Posterior vena cava (tissue), 2 donors: ENCODE data around the gene SLC25A46. TPM values are rescaled to one million over a fixed set of nuclear protein-coding genes. Genes with fewer than 3 reads are reported as not detected.
"Not testable (repeated sequence)": the region's sequence is repeated elsewhere in the genome, so short reads cannot be mapped to it uniquely, and the experiment has no call there.

Source experiments
- DNase-seq: peaks from one replicate; pipeline ENCODE4 v3.0.0-alpha.2; 2020; ENCODE audit warnings: low spot score
- intact Hi-C, 2 donors: fragments of 100-400 bp; cut with DNase I; formaldehyde crosslinking; loops; one replicate each; pipeline versions ENCODE4 v1.14.1 to v1.14.2; 2022 to 2023
- total RNA-seq, 2 donors: library from RNA; stranded (reverse); fragmentation: NEBNext Ultra II Directional; extraction: Animal tissue kit (Norgen Biotek cat#: 25700); gene quantifications; one replicate each; pipeline ENCODE4 v1.2.1, GENCODE V29; 2021
- donor health status: DM: yes; HTN: yes; CAD: no.
- donor health status: DM: yes; HTN: yes; CAD: no.

Gene SLC25A46
- total RNA-seq, 2 donors from 2014 or later: 41.1 to 41.4 TPM

- no peak for DNase-seq
- intact Hi-C loops: no loop called here
Measured at GRCh38 chr5:110752953-110753352, 14.1 kb downstream of the SLC25A46 start.

DNA sequence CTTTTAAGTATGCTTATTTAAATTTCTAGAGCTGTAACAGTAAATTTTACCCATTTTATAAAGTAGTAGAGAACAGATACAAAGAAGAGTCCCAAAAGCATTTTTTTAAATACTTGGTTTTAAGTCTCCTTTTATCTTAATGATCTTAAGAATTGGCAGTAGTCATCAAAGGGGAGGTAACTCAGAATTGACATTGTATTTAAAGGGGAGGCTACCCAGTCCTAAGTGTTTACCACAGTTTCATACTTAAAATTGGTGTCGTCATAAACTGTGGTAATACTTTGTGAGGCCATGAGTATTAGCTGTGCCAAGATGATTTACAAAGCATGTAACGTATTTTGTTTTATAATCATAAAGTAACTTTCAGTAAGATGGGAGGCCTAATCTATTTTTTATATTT, 14.8 kb downstream of the SLC25A46 start:
- DNase-seq: no peak
- intact Hi-C loops: no loop called here

DNA sequence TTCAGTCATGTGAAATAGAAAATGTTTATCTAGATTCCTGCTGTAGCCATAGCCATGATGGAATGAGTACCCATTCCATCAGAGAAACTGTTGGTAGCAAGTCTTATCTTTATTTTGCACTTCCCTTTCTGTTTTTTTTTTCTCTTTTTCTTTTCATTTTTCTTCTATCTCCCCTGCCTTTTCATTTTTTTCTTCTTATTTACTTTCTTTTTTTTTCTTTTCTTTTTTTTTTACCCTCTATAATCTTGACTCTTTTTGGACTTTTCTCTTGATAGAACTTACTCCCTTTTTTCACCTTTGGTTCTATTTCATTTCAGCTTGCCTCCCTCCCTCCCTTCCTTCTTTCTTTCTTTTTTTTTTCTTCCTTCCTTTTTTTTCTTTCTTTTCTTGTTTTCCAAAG, 15.4 kb downstream of the SLC25A46 start:
- intact Hi-C loops: no loop called here
- no peak for DNase-seq

DNA sequence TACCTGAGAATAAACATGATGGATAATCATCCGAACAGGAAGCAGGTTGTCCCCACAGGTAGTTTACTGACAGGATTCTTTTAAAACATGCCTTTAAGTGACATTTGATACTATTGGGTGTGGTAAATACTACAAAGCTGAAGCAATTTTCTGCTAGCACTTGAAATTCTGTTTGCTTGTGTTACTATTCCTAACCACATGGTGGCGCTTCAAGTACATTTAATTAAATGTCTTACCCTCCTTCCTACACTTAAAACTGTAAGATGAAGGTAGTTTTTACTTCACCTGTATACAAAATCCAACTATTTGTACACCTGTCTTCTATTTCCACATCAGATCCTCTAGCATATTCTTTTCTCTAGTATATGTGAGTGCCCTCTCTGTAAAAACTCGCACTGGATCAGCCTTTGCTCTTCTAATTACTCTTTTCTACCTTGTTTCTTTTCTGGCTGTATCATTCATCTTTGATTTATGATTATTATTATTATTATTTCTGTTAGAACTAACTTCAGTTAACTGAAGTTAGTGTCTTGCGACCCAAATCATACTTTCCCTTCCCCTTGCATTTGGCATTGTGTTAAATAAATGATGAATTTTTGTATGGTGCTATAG, 18.4 kb downstream of the SLC25A46 start:
- intact Hi-C loops: no loop called here
- DNase-seq: no peak

DNA sequence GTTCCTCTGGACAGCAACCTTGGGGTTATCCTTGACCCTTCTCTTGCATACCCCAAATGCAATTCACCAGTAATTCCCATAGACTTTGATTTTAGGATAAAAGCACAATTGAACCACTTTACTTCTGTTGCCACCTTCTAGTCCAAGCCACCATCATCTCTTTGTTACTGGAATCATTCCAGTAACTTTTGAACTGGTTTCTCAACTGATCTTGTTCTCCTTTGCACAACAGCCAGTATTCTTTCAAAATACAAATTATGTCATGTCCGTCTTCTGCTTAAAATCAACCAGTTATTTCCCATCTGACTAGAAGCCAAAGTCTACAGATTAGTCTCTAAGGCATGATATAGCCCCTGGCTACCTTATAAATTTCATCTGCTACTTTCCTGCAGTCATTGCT, 21.4 kb downstream of the SLC25A46 start:
- DNase-seq: no peak
- intact Hi-C loops: loop anchor here in 1 of 2 donors (10.0 kb wide), 1 partner anchor 335 kb away; the partner anchor contains the start of gene WDR36

DNA sequence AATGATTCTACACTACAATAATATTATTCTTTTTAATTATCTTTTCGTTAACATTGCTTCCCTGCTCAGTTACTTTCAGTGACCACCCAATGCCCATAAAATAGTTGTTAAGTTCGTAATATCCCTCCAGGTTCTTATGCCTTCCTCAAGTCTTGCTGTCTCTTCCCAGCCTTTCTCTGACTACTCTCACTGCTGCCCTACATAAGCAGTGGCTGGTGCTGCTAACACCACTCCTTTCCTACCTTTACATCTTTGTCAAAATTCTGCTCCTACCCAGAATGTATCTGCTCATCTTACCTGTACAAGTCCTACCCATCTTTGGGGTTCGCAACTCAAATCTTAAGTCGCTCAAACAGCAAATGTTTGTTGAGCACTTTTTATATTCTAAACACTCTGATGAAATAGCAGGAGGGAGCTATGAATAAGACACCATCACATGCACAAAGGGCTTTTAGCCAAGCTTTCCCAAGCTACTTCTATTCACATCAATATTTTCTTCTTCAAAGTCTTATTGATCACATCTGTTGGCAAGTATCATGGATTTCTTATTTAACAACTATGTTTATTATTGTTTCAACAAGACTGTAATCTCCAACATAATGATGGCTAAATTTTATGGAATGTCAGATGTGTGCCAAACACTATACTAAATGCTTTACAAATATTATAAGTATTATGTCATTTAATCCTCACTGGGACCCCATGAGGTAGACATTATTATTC, 29.5 kb downstream of the SLC25A46 start:
- intact Hi-C loops: loop anchor here in 1 of 2 donors (10.0 kb wide), 1 partner anchor 327 kb away; the partner anchor contains the start of gene WDR36
- no peak for DNase-seq

- no peak for DNase-seq
- intact Hi-C loops: loop anchor here in 1 of 2 donors (10.0 kb wide), 1 partner anchor 326 kb away; the partner anchor contains the start of gene WDR36
Measured at GRCh38 chr5:110769000-110769681, 30.3 kb downstream of the SLC25A46 start.

- intact Hi-C loops: no loop called here
- no peak for DNase-seq
Measured at GRCh38 chr5:110770286-110770685, 31.5 kb downstream of the SLC25A46 start.

DNA sequence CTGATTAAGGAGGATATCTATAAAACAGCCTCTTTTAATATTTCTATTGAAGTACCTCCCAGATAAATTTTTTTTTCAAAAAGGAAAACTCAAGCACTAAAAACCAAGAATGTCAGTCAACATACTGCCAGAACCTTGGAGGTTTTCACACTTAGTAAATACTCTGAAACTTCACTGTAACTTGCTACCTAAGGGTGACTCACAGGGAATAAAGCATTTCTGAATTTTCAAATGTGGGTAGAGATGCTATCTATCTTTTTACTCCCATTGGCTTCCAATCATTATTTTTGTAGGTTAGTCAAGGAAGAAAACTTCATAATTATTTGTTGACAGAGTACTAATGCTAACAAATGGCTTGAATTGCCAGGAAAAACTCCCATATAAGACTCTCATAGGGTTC, 46.1 kb downstream of the SLC25A46 start:
- intact Hi-C loops: no loop called here
- no peak for DNase-seq

DNA sequence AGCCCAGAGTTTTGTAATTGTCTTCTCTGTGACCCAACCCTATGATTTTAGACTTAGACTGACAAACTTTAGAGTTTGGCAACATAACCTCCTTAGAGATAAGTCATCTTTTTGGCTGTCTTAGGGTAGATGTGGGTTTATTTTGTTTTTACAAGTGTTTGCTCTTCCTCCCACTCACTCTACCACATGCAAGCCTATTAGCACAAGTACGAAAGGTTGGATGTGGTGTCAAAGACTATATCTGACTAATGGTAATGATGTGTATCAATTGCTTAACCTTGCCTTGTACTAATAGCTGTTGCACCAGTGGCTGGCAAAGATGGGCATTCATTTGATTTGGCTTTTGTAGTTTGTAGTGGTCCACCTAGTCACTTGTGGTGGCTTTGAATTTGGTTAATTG, 46.5 kb downstream of the SLC25A46 start:
- no peak for DNase-seq
- intact Hi-C loops: no loop called here

- DNase-seq: not testable (repeated sequence)
Measured at GRCh38 chr5:110788006-110788405, 49.2 kb downstream of the SLC25A46 start.

DNA sequence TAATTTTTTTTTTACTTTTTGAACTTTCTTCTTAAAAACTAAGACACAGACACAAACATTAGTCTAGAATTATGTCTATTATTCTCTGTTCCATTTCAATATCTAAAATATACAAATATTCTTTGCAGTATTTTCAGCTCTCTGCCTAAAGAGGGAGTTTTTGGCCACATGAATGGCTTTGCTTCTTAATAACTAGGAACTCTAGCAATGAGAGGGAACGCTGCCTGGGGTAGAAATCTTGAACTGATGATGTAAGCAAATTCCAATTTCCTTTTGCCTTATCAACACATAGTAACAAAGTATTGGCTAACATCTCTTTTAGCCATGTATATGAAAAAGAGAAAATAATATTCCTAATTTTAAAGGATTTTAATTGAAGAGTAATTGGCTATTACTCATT, 51.9 kb downstream of the SLC25A46 start:
- intact Hi-C loops: no loop called here
- DNase-seq: no peak

More at GRCh38 chr5:110788006-110788405, 49.2 kb downstream of the SLC25A46 start:
- intact Hi-C loops: not testable (repeated sequence)

DNA sequence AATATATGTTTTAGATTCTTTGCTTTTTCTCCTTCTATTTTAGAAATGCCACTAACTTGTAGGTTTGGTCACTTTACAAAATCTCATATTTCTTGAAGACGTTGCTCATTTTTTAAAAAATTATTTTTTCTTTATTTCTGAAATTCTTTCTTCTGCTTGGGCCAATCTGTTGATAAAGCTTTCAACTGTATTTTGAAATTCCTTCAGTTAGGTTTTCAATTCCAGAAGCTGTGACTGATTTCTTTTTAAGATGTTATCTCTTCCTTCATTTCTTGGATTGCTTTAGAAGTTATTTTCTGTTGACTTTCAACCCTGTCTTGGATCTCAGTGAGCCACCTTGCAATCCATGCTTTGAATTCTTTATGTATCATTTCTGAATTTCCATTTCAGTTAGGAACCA, 64.2 kb downstream of the SLC25A46 start:
- no peak for DNase-seq
- intact Hi-C loops: loop anchor here in 1 of 2 donors (5.0 kb wide), 1 partner anchor 546 kb away; no protein-coding TSS in a partner anchor

- intact Hi-C loops: loop anchor here in 1 of 2 donors (5.0 kb wide), 1 partner anchor 546 kb away; no protein-coding TSS in a partner anchor
- DNase-seq: no peak
Measured at GRCh38 chr5:110803467-110804326, 64.9 kb downstream of the SLC25A46 start.

- intact Hi-C loops: no loop called here
- DNase-seq: no peak
Measured at GRCh38 chr5:110807169-110807568, 68.4 kb downstream of the SLC25A46 start.

GRCh38 chr5:110809006-110809405, 70.2 kb downstream of the SLC25A46 start:
- no peak for DNase-seq

More at GRCh38 chr5:110809006-110809405, 70.2 kb downstream of the SLC25A46 start:
- intact Hi-C loops: no loop called here
